NCI-H1417 (cell line): ENCODE measurements around the gene WNT2B.
"Not testable (repeated sequence)": the region's sequence is repeated elsewhere in the genome, so short reads cannot be mapped to it uniquely, and the experiment has no call there.

ENCODE experiments used
- DNase-seq, 3 experiments: peaks; one replicate each; lab custom pipeline; 2025; lab: John Stamatoyannopoulos, UW

WNT2B gene

DNA sequence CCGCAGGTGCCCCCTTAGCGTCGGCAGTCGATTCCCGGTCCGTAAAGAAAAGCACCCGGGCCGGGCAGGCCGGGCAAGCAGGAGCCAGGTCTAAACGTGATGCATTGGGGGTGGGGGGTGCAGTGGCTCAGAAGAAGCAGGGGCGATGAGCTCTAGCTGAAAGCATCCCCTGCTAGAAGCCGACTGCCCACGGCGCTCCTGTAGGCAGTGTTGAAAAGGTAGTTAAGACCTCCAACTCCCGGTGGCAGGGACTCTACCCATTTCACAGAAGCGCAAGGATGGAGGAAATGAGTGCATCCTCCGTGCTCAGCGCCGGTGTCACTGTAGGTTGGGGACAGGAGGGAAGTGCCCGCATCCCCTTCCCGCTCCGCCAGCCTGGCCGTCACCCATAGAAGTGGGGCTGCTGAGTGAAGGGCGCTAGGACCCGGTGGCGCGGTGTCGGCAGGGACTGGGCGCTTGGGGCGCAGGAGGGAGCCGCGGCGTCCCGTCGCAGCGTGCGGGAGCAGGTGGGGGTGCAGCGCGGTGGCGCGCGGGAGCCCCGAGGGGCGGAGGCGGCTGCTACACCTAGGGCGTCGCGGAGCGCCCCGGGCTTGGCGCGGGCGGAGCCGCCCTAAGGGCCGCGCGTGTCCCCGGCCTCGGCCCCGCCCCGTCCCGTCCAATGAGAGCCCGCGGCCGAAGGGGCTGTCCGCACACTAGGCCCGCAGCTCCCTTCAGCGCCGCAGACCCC lies at the start of gene WNT2B:
TSS of gene WNT2B (plus strand) at position 688 of the 727 bp plus-strand sequence. CDS start 298 bp downstream, outside the sequence.
- peak in 2 of 3 experiments; percentile 58 to 63 for DNase-seq

DNA sequence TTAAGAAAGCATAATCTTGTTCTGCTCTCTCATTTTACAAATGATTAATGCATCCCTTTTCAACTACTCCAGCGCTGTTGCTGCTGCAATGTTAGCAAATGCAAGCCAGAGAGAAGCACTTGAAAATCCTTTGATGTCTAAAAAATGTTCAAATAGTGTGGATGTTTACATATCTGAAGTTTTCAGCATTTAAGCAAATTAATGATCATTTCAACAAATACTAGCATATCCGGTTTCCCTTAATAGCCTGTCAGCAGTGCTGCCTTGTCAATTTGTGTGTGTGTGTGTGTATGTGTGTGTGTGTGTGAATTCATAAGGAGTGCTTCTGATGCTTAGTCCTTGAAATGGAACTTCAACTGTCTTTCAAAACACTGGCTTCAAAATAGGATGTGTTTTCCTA lies 48.1 kb upstream of the WNT2B start:
- DNase-seq = peak in 2 of 3 experiments; percentile 18 to 65

DNA sequence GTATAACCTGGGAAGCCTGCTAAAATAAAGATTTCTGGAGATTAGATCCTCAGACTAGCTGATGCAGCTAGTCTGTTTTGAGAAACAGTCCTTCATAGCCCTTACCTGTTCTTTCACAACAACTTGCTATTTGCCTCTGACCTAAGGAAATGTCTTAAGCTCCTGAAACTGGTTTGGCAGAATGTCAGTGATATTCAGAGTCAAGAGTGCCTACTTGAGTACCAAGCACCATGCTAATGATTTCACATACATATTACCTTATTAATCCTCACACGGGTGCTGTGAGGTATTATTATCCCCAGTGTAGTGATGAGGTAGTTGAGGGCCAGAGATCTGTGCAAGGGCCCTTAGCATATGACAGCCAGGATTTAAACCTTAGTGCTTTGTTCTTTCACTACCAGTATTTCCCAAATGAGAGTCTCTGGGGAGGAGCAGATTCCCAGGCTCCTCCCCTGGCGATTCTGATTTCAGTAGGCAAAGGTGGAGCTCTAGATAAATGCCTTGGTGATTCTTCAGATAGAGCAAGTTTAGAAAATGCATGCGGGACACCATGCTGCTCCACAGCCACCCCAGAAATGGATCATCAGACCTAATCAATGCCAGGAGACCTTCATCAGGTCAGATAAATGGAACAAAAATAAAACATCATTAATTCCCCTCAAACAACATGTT lies 47.4 kb upstream of the WNT2B start:
- peak in 1 of 3 experiments; percentile 7 for DNase-seq

DNA sequence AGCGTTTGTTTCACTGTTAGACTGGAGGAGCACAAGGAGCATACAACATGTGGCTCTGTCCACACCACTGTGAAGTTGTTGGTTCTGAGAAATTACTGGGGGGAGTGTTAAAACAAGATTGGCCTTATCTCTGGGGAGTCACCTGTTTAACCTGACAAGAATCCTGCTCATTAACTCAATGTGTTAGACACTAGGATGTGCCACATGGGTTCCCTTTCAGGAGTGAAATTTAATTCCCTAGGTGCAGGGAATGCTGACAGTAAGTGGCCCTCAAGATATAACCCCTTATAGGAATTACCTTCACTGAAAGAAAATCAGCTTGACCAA lies 45.8 kb upstream of the WNT2B start:
- DNase-seq = no peak

DNA sequence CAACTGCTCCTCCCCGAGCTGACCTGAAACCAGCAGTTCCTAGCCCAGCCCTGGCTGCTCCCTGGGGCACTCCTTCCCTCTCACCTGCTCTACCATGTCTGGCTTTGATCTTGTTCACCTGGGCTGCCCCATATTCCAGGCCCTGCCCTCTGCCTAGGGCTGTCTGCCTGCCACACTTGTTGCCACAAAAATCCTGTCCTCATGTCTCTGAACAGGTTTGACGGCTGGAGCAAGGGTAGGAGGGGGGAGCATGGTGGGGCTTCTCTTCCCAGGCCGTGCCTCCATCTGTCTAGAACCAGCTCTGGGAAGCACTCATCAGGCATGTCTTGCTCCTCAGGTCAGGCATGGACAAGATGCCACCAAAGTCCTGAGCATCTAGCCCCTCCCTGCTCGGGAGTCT lies 44.3 kb upstream of the WNT2B start:
- no peak for DNase-seq

DNA sequence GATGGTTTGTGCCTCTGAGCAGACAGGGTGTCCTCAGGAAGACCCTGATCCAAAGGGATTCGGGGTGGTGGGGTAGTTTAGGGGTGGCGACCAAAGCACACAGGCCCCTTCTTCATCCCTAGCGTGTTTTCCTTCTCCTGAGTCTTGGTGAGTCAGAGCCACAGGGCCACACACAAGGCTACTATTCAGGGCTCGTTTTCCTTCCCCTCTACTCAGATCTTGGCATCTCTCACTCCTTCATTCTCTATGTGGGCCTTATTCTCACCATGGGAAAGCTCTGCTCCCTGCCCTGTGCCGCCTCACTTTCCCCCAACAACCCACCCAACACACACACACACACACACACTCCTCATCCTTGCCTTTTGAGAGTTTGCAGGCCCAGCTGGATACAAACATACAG lies 43.6 kb upstream of the WNT2B start:
- DNase-seq = no peak

DNA sequence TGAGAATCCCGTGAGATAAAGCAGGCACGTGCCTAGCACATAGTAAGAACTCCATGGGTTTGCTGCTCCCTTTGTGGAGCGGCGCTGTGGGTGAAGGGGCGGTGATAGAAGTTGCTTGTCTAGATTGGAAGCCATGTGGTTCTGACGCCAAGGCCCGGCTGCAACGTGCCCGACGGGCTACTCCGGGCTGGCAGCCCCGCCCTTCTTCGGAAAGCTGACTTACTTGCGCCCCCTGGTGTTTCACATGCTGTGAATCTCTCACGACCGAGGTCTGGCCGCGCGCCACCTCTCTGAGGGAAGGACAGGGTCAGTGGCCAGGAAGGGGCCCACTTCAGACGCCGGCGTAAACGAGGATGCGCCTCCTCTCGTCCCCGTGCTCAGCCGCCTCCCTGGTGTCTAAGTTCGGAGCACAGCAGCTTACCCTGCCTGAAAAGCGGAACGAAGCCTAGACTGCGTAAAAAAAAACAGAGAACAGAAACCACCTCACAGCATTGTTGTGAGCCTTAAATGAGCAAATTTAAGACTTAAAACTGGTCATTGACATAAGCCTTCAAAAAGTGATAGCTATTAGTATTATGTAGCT lies 42.6 kb upstream of the WNT2B start:
- peak; percentile 82 to 93 (median 89) for DNase-seq

DNA sequence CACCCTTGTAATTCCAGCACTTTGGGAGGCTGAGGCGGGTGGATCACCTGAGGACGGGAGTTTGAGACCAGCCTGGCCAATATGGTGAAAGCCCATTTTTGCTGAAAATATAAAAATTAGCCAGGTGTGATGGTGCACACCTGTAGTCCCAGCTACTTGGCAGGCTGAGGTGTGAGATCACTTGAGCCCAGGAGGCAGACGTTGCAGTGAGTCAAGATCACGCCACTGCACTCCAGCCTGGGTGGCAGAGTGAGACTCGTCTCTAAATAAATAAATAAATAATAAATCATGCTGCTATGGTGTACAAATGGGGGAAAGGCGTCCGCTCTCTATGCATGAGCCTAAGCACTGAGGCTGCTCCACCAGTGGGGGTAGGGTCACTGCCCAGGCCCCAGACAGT lies 38.4 kb upstream of the WNT2B start:
- DNase-seq = not testable (repeated sequence)

DNA sequence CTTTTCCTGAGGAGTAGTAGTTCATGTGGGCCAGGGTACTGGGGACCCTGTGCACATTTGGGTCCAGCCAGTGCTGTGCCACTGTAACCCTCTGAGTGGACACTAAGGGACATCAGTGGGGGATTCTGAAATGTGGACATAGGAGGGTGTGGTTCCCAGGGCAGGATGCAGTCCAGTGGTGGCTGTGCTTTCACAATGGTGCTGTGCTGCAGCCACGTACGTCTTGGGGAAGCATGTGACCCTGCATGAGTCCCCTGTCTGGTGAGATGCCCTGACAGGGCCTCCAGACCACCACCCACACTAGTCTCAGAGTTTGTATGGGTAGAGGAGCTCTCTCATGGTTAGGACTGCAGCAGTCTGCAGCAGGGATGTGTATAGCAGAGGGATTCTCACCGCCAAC lies 37.8 kb upstream of the WNT2B start:
- DNase-seq = no peak

DNA sequence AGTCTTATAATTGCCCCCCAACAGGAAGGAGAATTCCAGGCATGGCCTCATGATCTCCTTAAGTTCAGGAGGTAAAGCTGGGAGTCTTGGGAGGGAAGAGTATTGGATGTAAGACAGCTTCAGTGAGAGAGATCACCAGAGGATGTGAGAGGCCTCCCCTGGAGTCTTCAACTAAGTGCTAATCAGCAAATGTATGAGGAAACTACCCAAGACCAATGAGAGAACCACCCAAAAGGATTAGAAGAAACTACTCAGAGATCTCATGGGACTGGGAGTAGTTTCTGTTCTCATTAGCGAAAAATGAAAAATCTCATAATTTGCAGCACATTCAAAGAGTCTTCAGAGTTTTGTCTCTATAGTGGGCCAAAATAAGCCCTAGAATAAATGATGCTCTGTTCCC lies 36.6 kb upstream of the WNT2B start:
- no peak for DNase-seq

DNA sequence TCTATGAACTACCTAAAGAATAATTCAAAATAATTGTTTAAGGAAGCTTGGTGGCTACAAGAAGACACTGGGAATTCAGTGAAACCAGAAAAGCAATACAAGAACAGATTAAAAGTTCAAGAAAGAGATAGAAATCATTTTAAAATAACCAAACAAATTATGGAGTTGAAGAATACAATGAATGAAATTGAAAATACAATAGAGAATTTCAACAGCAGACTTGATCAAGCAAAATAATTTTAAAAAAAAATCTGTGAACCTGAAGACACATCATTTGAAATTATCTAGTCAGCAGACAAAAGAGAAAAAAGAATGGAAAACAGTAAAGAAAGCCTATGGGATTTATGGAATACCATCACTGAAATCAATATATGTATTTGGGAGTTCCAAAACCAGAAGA lies 31.2 kb upstream of the WNT2B start:
- DNase-seq = no peak

DNA sequence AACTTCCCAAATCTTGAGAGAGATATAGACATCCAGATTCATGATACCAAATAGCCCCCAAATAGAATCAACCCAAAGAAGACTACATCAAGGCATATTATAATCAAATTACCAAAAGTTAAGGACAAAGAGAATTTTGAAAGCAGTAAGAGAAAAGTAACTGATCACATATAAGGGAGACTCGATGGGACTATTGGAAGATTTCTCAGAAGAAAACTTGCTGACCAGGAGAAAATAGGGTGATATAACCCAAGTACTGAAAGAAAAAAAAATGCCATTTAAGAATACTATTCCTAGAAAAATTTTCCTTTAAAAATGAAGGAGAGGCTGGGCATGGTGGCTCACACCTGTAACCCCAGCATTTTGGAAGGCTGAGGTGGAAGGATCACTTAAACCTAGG lies 30.5 kb upstream of the WNT2B start:
- DNase-seq = no peak

DNA sequence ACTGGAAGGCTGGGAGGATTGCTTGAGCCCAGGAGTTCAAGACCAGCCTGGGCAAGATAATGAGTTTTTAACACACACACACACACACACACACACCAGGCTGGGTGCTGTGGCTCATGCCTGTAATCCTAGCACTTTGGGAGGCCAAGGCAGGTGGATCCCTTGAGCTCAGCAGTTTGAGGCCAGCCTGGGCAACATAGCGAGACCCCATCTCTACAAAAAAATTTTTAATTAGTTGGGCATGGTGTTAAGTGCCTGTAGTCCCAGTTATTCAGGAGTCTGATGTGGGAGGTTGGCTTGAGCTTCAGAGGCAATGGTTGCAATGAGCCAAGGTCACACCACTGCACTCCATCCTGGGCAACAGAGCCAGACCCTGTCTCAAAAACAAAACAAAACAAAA lies 22.7 kb upstream of the WNT2B start:
- DNase-seq = not testable (repeated sequence)

DNA sequence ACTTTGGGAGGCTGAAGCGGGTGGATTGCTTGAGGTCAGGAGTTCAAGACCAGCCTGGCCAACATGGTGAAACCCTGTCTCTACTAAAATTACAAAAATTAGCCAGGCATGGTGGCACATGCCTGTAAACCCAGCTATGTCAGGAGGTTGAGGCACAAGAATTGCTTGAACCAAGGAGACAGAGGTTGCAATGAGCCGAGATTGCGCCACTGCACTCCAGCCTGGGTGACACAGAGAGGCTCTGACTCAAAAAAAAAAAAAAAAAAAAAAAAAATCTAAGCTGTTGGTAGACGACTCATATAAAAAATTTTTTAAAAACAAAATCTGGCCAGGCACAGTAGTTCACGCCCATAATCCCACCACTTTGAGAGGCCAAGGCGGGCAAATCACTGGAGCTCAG lies 21.1 kb upstream of the WNT2B start:
- not testable (repeated sequence) for DNase-seq

DNA sequence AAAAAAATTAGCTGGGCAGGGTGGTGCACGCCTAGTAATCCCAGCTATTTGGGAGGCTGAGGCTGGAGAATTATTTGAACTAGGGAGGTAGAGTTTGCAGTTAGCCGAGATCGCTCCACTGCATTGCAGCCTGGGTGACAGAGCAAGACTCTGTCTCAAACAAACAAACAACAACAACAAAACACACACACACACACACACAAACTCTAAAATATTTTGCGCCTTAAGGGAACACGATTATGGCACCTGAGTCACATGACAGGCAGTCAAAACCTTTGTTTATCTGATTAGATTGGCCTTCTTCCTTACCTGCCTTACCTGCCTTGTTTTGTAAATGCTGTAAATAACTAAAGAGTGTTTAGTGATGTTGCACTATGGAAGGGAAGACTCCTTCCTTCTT lies 20.6 kb upstream of the WNT2B start:
- DNase-seq = no peak

DNA sequence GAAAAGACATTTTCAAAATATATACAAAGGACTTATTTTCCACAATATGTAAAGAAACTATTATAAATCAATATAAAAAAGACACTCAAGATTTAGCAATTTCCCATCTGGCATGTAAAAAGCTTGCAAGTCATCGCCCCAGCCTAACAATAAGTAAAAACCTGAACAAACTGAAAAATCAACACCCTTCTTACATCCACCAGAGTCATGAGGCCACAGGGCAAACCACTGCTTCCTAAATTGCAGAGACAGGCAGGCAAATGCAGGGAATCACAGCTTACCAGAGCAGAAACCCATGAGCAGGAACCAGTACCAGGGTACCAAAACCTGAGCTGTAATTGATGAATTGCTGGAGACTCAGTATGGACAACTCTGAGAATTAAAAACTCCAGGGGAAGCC lies 16.7 kb upstream of the WNT2B start:
- DNase-seq = no peak

DNA sequence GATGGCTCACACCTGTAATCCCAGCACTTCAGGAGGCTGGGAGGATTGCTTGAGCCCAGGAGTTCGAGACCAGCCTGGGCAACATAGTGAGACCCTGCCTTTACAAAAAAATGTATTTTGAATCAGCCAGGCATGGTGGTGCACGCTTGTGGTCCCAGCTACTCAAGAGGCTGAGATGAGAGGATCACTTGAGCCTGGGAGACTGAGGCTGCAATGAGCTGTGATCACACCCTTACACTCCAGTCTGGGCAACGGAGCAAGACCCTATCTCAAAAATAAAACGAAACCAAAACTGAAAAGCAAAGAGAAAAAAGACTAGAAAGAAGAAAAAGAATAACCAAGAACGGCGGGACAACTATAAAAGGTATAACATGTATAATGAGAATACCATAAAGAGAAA lies 15.4 kb upstream of the WNT2B start:
- DNase-seq = no peak

DNA sequence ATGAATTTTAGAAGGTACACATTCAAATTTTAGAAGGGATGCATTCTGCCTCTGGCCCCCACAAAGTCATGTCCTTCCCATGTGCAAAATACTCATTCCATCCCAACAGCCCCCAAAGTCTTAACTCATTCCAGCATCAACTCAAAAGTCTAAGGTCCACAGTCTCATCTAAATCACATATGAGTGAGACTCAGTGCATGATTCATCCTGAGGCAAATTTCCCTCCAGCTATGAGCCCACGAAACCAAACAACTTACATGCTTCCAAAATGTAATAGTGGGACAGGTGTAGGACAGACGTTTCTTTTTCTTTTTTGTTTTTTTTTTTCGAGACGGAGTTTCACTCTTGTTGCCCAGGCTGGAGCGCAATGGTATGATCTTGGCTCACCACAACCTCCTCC lies 12.5 kb upstream of the WNT2B start:
- DNase-seq = no peak

DNA sequence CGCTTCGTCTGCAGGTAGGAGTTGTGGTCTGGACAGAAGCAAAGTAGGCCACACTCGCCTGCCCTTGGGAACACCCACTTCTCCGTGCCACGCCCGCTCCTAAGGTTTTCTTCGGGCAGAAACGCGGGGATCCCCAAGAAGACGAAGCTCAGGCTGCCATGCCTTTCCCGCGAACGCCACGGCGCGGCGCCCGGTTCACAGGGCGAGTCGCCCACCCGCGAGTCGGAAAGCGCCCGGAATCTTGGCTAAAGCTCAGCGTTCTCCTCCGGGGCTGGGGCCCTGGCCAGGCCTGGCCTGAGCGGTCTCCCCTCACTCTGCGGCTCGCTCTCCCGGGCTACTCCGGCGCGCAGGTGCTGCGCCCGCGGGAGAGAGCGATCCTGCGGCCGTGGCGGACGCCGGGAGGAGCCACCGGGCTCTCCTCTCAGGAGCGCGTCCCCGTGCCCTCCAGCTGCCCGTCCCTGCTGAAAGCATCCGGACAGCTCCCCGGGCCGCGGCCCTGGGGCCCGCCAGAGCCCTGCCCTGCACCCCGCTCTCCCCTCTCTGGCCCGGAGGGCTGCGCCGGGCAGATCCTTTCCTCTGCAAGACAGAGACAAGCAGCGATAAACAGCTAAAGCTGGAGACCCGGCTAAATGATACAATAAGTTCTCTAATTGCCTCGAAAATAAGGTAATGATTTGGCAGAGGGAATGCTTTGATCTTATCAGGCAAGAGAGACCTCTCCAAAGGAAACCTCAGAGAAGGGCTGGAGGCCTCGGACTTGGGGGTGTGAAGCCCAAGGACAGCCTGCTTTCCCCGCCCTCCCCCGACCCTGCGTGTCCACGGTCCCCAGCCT lies 6.7 kb upstream of the WNT2B start:
- peak; percentile 34 to 75 (median 72) for DNase-seq

DNA sequence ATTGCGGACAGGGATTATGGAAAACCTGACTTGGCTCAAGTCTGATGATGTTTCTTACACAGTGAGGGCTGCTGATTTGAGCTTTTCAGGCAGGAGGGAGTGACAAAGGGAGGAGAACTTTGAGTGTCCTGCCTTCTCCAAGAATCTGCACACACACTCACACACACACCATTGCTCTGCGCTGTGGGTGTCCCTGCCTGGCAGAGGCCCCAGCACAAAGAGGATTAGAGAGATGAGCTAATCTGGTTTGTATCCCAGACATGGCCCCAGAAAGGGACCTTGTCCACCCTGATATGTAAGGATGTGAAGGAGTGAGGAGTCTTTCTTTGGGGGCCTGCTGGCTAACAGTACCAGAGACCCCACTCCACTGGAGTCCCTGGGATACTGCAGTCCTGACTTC lies 5.9 kb upstream of the WNT2B start:
- no peak for DNase-seq

DNA sequence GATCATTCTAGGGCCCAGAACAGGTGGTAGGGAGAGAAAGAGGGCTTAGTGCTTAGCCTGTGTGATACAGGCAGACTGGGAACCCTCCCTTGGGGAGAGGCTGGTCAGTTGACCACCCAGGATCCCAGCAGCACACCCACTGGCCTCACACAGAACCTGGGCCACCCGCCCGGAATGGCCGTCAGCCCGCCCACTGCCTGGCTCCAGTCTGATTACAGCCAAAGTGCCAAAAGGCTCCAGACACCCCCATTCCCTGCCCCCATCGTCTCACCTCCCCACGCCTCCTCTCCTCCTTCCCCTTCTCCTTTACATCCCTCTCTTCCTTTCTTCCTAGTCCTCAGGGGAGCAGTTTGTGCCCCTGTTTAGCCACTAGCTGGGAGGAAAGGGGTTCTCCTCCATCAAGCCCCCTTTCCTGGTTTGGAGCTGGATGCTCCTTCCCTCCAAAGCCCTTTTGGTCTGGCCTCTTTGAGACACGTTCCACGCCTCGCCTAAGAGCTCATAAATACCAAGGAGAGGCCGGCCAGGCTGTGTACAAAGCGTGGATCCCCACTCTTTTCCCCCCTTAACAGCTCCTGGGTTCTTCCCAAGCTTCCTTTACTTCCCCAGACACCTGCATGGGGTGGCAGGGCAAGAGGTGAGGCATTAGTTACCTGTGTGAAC lies 4.6 kb upstream of the WNT2B start:
- DNase-seq = no peak
